ENCODE data around the gene ARF1. TPM values are rescaled to one million over a fixed set of nuclear protein-coding genes. Genes with fewer than 3 reads are reported as not detected.

The ARF1 gene
- total and polyA plus RNA-seq, 2 experiments from 2014 or later = 250 to 609 TPM

GRCh38 chr1:228068359-228068758, 14.1 kb upstream of the ARF1 start:
- Histone ChIP-seq H4K20me1 (ENCODE audit: insufficient read depth, poor library complexity, severe bottlenecking) (no peaks in the 10 kb centered on the region), H3K27ac (no peak overlapping the region), H3K4me1 (ENCODE audit: insufficient read depth) (no peaks in the 10 kb centered on the region), H3K9me2 (replicated peaks; ENCODE audit: insufficient read depth) (no peaks in the 10 kb centered on the region), H3K27me3 (peaks cover 22% of the 10 kb centered on the region), H3K79me2 (no peaks in the 10 kb centered on the region), H3K36me3 (replicated peaks; ENCODE audit: insufficient read depth, low read depth) (no peaks in the 10 kb centered on the region), H3K9me3 (ENCODE audit: low read depth) (no peaks in the 10 kb centered on the region), H3K4me2 (no peak overlapping the region), H2AFZ (no peak overlapping the region), H3K4me3 (no peak overlapping the region)
- TF ChIP-seq EZH2 (IDR thresholded peaks at IDR 0.05; ENCODE audit: borderline replicate concordance) (no peak), EZH2phosphoT487 (IDR thresholded peaks at IDR 0.05; ENCODE audit: low read depth, severe bottlenecking, unreplicated experiment) (no peak), CTCF (IDR thresholded peaks at IDR 0.05; ENCODE audit: poor library complexity) (no peak)
- 82% methylated on average over 5 of the region's 7 CpGs for WGBS (ENCODE audit: low lambda C conversion rate, missing lambda C conversion rate)
- DNase-seq (ENCODE audit: low spot score) = no peak

GRCh38 chr1:228070173-228070572, 12.3 kb upstream of the ARF1 start:
- H3K27ac ChIP-seq = no peak overlapping the region
- WGBS (ENCODE audit: low lambda C conversion rate, missing lambda C conversion rate) = 74% methylated on average over 2 of the region's 2 CpGs
- no peaks in the 10 kb centered on the region for H4K20me1 ChIP-seq (ENCODE audit: insufficient read depth, poor library complexity, severe bottlenecking)
- no peak overlapping the region for H2AFZ ChIP-seq
- DNase-seq (ENCODE audit: low spot score) = no peak
- no peaks in the 10 kb centered on the region for H3K36me3 ChIP-seq (replicated peaks; ENCODE audit: insufficient read depth, low read depth)
- H3K9me3 ChIP-seq (ENCODE audit: low read depth) = no peaks in the 10 kb centered on the region
- TF ChIP-seq CTCF (IDR thresholded peaks at IDR 0.05; ENCODE audit: poor library complexity) = no peak
- no peak overlapping the region for H3K4me3 ChIP-seq
- no peaks in the 10 kb centered on the region for H3K79me2 ChIP-seq
- H3K4me1 ChIP-seq (ENCODE audit: insufficient read depth) = no peaks in the 10 kb centered on the region
- no peak overlapping the region for H3K4me2 ChIP-seq
- no peaks in the 10 kb centered on the region for H3K9me2 ChIP-seq (replicated peaks; ENCODE audit: insufficient read depth)
- peaks cover 22% of the 10 kb centered on the region for H3K27me3 ChIP-seq

GRCh38 chr1:228070851-228071250, 11.7 kb upstream of the ARF1 start:
- Histone ChIP-seq H3K4me1 (ENCODE audit: insufficient read depth) (no peaks in the 10 kb centered on the region), H4K20me1 (ENCODE audit: insufficient read depth, poor library complexity, severe bottlenecking) (no peaks in the 10 kb centered on the region), H3K79me2 (no peaks in the 10 kb centered on the region), H3K4me3 (no peak overlapping the region), H3K36me3 (replicated peaks; ENCODE audit: insufficient read depth, low read depth) (no peaks in the 10 kb centered on the region), H3K27me3 (peaks cover 22% of the 10 kb centered on the region), H3K27ac (no peak overlapping the region), H3K9me2 (replicated peaks; ENCODE audit: insufficient read depth) (no peaks in the 10 kb centered on the region), H3K4me2 (no peak overlapping the region), H3K9me3 (ENCODE audit: low read depth) (no peaks in the 10 kb centered on the region), H2AFZ (no peak overlapping the region)
- TF ChIP-seq EZH2 (IDR thresholded peaks at IDR 0.05; ENCODE audit: borderline replicate concordance) (no peak), CTCF (IDR thresholded peaks at IDR 0.05; ENCODE audit: poor library complexity) (no peak), EZH2phosphoT487 (IDR thresholded peaks at IDR 0.05; ENCODE audit: low read depth, severe bottlenecking, unreplicated experiment) (no peak)
- no peak for DNase-seq (ENCODE audit: low spot score)
- WGBS (ENCODE audit: low lambda C conversion rate, missing lambda C conversion rate) = 73% methylated on average over 3 of the region's 3 CpGs
